HG02870 (cell line): ENCODE results near the gene ODAD2.

ENCODE experiments used
- ATAC-seq: cut with Tn5 transposase; IDR thresholded peaks from one replicate; pipeline ENCODE4 v1.9.1; 2021; ENCODE audit warnings: mild to moderate bottlenecking, moderate library complexity; ENCODE audit not compliant: unreplicated experiment

The ODAD2 gene

DNA sequence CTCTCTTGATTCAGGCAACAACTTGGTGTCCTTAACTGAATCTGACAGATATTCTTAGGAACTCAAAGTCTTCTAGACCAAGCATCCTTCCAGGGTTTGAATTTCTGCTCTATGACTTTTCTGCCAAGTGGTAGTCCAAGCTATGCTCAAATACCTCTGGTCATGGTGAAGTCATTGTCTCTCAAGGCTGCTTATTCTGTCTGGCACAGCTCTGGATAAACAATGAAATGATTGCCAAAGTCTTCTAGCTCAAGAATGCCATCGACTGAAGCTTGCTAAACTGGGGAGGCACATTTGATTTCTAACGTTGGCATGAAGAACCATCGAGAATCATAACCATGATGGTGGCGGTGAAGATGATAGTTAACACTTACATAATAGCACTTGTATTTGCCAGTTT, 137.1 kb downstream of the ODAD2 start:
- no peak for ATAC-seq

- no peak for ATAC-seq
Observed at GRCh38 chr10:27857616-27858015, 141.3 kb downstream of the ODAD2 start.

GRCh38 chr10:27844223-27844622, 154.7 kb downstream of the ODAD2 start:
- ATAC-seq, result no peak

- ATAC-seq, result no peak
Observed at GRCh38 chr10:27838901-27839300, 160.0 kb downstream of the ODAD2 start.

DNA sequence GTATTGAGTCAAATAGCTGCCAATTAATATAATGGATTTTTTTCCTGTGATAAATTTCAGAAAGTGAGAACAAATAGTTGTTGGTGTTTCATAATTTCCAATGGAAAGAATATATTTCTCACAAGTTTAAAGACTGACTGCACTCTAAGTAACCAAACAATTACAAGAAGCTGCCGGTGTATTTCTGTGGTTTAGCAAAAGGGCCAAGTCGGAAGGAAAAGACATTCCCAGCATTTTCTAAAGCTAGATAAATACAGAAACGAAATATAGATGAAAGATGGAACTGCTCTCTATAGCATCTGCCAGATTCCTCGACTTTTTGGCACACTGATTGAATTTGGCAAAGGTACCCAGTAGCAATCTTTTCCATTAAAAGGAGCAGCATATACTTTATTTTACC, 160.5 kb downstream of the ODAD2 start:
- ATAC-seq, result no peak

DNA sequence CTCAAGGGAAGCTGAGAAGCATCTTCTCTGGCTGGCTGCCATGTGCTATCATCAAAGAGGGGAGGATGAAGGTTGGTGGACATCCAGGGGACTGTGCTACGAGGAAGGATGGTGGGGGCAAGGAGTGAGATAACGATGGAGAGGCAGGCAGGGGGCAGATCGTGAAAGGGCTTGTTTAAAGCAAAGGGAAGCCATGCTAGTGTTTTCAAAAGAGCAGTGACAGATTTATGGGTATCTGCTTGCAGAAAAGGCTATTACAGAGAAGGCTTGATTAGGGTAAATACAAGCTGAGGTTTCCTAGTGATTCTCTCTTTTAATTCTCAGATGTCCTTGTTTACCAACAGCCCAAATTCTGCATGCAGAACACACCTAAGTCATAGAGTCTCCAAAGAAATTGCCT, 164.4 kb downstream of the ODAD2 start:
- ATAC-seq, result no peak

GRCh38 chr10:27833792-27834191, 165.1 kb downstream of the ODAD2 start:
- no peak for ATAC-seq

GRCh38 chr10:27832826-27833225, 166.1 kb downstream of the ODAD2 start:
- ATAC-seq, result no peak

GRCh38 chr10:27826369-27826768, 172.5 kb downstream of the ODAD2 start:
- ATAC-seq, result no peak

DNA sequence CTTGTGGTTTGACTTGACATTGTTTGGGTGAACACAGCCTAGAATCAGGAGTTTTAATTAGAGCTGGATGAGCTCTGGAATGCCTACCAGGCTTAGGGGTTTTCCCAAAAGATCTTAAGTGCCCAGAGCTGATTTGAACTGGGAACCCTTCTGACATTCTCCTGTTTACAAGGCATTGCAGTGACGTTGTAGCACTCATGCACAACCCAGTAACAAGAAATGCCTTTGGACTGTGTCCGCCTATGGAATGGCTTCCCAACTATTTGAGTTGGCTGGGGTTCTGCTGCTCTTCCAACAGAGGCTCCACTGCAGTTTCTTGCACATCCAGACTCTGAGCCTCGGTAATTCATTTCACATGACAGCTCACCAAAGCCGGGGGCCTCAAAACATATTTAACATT, 176.6 kb downstream of the ODAD2 start:
- ATAC-seq, result no peak

DNA sequence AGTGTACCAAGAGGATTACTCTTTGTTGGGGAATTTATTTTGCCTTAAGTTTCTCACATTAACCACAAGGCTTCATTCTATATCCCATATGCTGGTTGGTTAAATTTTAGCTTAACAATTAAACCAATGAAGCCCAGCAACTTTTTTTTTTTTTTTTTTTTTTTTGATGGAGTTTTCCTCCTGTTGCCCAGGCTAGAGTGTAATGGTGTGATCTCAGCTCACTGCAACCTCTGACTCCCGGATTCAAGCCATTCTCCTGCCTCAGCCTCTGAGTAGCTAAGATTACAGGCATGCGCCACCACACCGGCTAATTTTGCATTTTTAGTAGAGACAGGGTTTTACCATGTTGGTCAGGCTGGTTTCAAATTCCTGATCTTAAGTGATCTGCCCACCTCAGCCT, 178.2 kb downstream of the ODAD2 start:
- ATAC-seq, result no peak

DNA sequence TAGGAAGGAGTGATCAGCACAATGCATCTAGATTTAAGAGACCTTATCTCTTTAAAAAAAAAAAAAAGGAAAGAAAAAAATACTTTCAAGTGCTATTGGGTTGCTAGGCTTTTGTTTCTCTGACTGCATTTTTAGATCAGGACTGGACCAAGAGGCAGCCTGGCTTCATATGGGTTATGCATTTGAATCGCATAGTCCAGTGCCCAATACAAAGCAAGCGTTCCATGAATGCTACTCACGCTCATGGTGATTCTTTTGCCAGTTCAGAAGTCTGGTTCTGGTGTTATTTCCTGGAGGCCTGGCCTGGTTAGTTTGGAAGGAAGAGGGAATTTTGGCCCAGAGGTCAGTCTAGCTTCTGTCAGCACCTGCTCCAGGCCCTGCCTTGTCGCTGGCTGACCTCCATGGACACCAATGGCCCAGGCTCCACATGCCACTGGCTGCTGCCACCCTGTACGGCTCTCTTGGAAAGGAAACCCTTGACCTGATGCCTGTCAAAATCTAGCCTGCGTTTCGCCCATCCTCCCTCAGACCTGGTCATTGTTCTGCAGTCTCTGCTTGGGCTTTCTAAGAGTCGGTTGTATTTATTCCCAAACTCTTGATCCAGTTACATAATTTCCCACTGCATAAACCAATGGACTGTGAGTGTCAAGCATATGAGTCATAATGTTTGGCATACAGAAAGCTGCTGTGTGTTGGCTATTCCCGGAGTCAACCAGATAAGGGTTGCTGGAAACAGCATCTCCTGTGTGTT, 178.9 kb downstream of the ODAD2 start:
- no peak for ATAC-seq

DNA sequence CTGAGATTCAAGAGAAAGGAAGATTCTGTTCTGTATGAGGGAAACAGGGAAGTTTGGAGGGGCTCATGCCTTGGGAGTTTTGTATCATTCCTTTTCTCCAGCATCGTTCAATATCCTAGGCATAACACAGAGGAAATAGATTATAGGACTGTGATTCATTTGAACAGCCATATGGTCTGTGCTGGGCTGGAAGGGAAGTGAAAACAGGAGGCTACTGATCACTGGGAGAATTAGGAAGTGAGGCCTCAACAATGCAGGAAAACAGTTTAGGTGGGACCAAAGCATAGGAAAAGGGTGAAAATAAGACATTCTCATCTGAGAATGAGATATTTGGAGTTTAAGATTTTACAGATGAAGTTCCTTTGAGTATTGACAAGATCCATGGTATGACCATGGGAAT, 182.6 kb downstream of the ODAD2 start:
- ATAC-seq, result no peak

- no peak for ATAC-seq
Observed at GRCh38 chr10:27815846-27816245, 183.0 kb downstream of the ODAD2 start.

GRCh38 chr10:27815261-27815660, 183.6 kb downstream of the ODAD2 start:
- ATAC-seq, result no peak

- ATAC-seq, result no peak
Observed at GRCh38 chr10:27805180-27805579, 193.7 kb downstream of the ODAD2 start.

GRCh38 chr10:27804136-27804535, 194.7 kb downstream of the ODAD2 start:
- ATAC-seq, result no peak

- ATAC-seq, result no peak
Observed at GRCh38 chr10:27801171-27801785, 197.6 kb downstream of the ODAD2 start.

- ATAC-seq, result no peak
Observed at GRCh38 chr10:27799046-27799445, 199.8 kb downstream of the ODAD2 start.

DNA sequence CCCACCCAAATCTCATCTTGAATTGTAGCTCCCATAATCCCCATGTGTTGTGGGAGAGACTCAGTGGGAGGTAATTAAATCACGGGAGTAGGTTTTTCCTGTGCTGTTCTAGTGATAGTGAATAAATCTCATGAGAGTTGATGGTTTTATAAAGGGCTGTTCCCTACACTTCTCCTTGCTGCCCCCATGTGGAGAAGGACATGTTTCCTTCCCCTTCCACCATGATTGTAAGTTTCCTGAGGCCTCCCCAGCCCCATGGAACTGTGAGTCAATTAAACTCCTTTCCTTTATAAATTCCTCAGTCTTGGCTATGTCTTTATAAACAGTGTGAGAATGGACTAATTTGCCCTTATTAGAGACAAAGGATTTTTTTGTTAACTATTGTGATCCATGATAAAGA, 204.7 kb downstream of the ODAD2 start:
- no peak for ATAC-seq

- ATAC-seq, result no peak
Observed at GRCh38 chr10:27792216-27792615, 206.7 kb downstream of the ODAD2 start.

GRCh38 chr10:27784272-27784671, 214.6 kb downstream of the ODAD2 start:
- no peak for ATAC-seq

- no peak for ATAC-seq
Observed at GRCh38 chr10:27783660-27784059, 215.2 kb downstream of the ODAD2 start.
